Activated gamma-delta T cell treated with anti-CD3 and anti-CD28 coated beads, Interleukin-2, amount 50 U/mL, for 16 hours (primary cell): ENCODE measurements around the gene LIAS.
"Not testable (repeated sequence)": the region's sequence is repeated elsewhere in the genome, so short reads cannot be mapped to it uniquely, and the experiment has no call there.

Experiments used
- DNase-seq: peaks from one replicate; pipeline ENCODE4 v3.0.0-alpha.2; 2020; ENCODE audit warnings: low read depth

LIAS gene

DNA sequence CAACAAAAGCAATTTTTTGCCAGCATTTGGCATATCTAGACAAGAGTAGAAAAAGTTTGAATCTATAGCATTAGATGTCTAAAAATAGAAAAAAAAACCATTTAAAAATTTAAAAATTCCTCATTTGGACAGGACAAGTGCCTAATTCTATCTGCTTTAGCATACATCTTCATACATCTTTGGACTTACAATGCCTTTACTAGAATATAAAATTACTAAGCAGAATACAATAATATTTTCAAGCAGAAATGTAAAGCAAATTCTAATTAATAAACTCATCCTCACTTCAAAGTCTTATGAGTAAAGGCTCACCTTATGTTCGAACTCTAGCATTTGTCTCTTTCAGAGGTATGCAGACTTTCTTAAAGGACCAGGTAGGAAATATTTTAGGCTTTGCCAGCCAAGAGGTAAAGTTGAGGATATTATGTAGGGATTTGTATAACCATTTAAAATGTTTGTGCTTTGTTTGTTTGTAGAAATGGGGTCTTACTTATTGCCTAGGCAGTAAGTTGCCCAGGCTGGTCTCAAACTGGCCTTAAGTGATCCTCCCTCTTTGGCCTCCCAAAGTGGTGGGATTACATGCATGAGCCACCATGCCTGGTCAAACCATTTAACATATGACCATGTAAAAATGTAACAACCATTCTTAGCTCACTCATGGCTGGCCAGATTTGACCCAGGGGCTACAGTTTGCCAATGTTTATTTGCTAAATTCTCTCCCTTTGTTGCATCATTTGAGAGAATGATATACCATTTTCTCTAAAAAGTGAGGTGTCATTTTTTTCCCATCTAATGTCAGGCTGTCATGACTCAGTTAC, 39.3 kb downstream of the LIAS start:
- no peak for DNase-seq

DNA sequence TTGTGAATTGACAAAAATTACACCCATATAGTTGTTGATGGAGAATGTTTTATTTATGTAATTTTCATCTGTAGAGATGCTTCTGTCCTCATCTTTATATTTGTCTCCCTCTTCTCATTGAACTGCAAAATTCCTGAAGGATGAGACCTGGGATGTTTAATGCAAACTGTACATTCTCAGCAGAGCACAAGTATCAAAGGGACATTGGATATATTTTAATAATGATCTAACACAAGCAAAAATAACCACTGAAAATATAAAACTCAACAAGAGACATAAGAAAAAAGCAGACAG, 39.8 kb downstream of the LIAS start:
- no peak for DNase-seq

DNA sequence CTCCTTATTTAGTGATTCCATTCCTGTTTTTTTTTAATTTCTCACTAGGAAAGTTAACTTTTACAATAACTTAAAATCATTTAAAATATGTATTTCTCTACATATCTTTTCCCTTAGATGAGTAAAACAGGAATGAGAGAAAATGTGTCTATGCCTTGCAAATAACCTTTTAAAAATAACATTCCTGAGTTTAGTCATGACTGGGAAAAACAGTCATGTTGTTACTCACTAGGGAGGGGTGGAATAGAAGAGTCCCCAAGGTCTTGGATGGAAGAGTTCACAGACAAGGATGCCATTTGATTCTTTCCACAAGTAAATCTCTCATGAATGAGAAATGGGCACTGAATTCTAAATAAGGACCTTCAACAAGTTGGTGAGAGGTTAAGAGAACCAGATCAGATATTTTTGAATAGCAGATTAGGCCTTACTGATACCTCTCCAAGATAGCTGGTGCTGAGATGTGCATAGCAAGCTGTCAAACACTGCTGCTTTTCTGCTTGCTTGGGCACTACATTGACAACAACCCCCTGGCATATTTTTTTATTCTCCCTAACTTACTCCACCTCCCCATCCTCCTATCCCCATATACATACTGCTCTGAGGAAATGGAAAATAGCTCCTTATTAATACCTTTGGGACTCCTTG, 43.3 kb downstream of the LIAS start:
- DNase-seq, result no peak

DNA sequence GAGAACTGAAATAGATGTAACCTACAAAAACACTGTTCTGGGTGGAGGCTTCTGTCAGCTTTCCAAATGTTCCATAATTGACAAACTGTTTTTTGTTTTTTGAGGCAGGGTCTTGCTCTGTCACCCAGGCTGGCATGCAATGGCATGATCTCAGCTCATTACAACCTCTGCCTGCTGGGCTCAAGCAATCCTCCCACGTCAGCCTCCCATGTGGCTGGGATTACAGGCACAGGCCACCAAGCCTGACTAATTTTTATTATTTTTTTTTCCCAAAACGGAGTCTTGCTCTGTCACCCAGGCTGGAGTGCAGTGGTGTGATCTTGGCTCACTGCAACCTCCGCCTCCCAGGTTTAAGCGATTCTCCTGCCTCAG, 43.8 kb downstream of the LIAS start:
- DNase-seq, result not testable (repeated sequence)

DNA sequence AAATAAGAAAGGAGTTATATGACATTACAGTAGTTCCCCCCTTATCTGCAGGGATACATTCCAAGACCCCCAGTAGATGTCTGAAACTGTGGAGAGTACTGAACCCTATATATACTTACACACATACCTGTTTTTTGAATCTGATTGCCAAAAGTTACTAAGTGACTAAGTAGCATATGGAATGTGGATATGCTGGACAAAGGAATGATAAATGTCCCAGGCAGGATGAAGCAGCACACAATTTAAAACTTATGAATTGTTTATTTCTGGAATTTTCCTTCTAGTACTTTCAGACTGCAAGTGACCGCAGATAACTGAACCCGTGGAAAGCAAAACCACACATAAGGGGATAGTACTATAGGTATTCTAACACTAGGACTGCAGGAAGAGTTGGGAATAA, 45.7 kb downstream of the LIAS start:
- DNase-seq, result no peak

DNA sequence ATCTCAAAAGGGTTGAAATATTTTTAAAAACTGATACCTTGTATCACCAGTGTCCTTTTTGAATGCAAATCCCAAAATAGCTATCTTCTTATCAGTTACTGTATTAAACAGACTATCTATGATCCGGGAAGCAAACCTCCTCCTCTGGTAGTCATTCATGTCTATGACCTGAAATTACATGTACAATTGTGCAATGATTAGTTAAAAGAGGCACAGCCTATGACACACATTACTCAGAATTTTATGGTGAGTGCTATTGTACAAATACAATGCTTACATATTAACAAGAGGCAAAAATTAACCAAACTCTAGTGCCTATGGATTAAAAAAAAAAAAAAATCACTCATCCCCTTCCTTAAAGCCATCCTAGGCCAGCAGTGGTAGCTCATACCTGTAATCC, 46.7 kb downstream of the LIAS start:
- DNase-seq, result no peak

DNA sequence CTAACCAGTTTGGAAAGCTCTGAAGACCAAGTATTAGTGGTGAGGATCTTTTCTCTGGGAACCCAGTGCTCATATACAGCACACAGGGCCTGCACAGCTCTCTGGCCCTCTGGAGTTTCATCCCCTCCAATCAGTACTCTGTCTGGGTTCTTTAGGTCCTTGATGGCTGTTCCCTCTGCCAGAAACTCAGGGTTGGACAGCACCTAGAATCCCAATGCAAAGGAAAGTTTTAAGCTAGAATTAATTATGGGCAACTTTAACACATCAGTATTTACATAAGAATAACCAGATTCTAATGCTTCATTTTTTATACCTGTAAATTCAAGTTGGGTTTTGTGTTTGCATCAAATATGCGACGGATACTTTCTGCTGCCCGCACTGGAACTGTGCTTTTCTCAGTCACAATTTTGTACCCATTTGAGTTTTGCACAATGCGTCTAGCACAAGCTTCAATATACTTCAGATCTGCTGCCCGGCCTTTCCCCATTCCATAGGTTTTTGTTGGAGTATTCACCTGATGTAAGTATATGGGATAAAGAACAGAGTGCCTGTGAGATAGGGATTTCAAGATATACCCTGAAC, 51.6 kb downstream of the LIAS start:
- no peak for DNase-seq

DNA sequence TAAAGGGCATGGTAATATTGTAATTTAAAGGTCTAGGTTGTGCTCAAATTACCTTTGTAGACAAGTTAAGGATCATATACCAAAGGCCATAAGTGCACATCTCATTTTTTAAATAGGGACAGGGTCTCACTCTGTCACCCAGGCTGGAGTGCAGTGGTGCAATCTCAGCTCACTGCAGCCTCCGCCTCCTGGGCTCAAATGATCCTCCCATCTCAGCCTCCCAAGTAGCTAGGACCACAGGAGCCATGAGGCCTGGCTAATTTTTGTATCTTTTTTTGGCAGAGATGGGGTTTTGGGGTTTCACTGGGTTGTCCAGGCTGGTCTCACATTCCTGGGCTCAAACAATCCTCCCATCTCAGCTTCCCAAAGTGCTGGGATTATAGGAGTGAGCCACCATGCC, 55.4 kb downstream of the LIAS start:
- not testable (repeated sequence) for DNase-seq

DNA sequence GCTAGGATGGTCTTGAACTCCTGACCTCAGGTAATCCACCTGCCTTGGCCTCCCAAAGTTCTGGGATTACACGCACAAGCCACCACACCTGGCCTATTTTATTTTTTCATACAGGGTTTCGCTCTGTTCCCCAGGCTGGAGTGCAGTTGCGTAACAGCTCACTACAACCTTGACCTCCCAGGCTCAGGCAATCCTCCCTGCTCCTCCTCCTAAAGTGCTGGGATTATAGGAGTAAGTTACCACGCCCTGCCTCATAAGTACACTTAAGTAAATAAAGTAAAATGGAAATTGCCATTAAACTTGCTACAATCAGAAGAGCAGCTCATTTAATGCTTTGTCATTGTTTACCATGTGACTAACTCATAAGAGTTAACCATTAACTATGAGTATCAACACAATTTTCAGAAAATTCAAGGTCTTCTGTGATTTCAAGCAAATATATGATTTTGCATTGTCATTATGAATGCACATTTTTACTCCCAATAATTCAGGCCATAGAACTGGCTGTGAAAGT, 56.1 kb downstream of the LIAS start:
- DNase-seq, result no peak

DNA sequence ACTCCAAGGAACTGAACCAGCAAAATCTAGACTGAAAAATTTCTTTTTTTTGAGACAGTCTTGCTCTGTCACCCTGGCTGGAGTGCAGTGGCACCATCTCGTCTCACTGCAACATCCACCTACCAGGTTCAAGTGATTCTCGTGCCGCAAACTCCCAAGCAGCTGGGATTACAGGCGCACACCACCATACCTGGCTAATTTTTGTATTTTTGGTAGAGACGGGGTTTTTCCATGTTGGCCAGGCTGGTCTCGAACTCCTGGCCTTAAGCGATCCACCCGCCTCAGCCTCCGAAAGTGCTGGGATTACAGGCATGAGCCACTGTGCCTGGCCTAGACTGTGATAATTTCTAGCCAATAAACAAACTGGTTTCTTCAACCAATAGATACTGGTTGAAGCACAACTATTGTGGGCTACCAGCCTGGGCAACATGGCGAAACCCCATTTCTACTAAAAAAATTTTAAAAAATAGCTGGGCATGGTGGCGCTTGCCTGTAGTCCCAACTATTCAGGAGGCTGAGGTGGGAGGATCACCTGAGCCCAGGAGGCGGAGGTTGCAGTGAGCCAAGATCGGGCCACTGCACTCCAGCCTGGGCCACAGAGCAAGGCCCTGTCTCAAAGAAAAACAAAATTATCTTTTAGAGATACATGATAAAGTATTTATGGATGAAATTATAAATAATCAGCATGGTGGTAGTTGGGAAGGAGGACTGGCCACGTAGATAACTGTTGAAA, 57.0 kb downstream of the LIAS start:
- not testable (repeated sequence) for DNase-seq

DNA sequence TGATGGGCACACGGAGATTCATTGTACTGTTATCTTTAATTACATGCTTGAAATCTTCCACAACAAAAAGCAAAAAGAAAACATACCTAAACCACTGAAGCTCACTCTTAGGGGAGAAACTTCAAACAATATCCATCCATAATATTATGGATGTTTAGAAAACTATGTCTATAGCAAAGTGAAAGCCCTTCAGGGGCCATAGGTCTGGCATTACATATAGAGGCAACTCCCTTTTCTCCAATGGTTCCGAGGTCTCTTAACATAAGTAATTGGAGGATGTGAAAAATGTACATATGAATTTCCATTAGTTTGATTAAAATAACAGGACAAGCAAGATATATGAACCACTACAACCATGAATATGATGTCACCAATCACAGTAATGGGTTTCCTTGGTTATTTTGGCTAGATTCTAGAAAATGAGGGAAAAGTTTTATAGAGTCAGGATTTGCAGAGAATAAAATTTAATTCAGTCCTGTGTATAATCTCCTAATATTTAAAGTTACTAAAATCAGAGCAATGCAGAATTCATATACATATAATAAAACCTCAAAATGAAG, 57.6 kb downstream of the LIAS start:
- DNase-seq, result no peak

DNA sequence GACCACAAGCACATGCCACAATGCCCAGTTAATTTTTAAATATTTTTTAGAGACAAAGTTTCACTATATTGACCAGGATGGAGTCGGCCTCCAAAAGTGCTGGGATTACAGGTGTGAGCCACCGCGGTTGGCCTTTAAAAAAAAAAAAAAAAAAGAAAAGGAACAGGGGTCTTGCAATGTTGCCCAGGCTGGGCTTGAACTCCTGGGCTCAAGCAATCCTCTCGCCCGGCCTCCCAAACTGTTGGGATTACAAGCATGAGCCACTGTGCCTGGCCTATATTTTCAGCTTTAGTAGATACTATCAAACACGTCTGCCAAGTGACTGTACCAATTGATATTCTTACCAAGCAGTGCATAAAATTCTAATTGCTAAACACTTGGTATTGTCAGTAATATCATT, 59.6 kb downstream of the LIAS start:
- DNase-seq, result no peak

DNA sequence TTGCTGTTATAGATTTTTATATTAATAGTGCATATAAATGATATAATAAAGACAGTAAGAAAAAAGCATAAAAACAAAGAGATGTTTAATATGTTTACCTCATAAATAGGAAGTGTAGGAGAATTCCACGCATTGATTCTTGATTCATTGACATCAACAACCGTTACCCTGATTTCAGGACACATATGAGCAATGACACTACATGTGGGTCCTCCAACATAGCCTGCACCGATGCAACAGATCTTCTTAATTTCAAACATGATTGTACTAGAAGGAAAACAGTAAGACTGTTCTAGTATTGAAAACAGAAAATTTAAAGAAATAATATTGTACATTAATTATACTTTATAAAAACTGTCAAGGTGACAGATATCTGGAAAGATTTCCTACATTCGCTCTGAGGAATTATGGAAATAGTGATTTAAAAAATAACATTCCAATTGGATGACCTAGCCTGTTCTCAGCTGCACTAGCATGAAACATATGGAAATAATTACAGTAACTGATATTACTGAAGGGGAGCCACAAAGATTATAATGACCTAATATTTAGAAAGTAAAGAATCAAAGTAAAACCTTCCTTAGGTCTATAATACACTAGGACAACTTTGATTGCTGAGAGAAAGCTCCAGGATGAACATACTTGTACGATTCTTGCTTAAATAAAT, 62.5 kb downstream of the LIAS start:
- no peak for DNase-seq

DNA sequence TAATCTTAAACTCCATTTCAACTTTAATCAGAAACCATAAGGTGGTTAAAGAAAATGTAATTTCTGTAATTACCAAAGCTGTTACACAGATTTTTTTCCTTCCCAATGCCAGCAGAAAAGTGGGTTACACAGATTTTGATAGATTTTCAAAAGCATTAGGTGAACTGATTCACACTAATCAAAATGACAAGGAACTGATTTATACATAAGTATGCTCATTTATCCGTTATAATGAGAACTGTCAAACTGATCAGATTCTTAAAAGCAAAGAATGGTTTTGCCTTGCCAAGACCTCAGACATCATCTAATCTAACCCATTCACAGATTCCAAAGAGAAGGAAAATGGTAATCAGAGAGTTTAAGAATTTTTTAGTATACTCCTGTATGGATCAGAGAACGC, 63.2 kb downstream of the LIAS start:
- no peak for DNase-seq

DNA sequence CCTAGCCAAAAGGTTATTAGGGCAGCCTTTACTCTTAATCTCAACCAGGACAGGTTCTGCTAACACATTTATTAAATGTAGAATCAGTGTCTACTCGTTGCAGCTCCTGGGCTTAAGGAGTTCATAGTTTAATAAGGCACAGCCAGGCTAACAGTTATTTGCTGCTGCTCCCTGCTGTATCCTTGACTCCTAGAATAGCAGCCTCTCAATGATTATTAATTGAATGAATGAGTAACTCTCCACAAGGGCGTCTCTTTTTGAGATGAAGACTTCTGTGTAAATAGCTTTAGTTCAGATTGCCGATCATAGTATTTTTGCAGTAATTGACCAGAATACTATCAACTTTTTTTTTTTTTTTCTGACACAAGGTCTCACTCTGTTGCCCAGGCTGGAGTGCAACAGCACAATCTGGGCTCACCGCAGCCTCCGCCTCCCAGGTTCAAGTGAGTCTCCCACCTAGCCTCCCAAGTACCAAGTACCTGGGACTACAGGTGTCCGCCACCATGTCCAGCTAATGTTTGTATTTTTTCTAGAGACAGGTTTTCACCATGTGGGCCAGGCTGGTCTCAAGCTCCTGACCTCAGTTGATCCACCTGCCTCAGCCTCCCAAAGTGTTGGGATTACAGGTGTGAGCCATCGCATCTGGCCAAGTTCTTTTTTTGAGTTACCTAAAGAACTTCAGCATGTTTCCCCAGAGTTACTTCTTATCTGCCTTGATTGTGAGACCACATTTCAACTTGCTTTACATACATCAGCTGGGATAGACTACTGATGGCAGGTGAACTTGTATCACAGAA, 65.5 kb downstream of the LIAS start:
- DNase-seq, result no peak

DNA sequence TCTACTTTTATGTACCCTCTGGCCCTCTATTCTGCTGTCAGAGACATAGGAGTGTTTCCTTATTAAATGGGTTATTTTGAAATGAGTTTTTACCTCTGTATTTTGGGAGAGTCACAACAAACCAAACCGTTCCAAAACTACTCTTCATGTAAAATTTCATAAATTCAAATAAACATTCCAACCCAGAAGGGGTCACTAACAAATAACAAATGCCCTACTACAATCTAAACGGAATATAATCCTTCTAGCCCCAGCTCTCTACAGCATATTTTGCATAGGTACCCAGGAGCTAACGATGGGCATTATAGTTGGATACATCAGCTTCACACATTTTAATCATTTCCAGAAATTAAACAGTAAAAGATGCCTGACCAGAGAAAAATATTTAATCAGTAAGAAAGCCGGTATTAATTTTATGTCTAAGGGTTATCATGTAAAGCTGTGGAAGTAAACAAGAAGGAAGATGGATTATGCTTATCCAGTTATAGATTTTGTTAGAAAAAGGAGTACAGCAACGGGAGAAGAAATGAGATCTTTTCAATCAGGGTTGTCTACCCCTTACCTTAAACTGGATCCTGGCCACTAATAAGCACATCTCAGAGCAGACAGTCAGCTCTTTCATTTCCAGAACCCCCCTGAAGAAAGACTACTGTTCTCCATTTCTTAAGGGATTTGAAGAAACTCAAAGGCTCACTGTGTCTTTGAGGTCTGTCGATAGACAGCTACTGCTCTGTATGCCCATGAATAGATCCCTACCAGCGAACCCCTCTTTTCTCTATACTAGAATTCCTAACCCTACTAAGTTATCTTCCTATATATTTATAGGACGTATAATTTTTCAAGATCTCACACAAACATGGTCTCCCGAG, 67.2 kb downstream of the LIAS start:
- no peak for DNase-seq

DNA sequence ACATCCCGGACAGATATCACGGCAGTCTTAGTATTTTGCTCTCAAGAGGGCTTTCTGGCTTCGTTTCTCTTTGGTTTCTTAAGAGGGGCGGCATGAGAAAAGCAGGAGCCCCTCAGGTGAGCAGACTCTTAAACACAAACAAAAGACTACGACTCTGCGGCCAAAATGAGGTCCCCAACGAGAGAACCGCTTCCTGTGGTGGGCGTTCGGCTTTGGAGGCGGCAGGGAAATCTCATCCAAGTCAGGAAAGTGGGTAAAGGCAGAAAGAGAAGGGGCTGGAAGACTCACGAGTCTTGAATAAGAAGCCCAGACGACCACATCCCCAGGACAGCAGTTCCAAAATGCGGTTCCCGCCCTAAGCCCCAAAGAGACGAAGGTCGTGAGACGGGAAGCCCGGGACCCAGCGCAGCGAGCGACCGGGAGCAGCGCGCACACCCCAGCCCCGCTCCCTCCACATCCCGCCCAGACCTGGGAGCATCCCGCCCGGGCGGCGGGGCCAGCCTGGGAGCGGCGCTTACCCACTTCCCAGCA, 68.0 kb downstream of the LIAS start:
- DNase-seq, result peak; percentile 13

DNA sequence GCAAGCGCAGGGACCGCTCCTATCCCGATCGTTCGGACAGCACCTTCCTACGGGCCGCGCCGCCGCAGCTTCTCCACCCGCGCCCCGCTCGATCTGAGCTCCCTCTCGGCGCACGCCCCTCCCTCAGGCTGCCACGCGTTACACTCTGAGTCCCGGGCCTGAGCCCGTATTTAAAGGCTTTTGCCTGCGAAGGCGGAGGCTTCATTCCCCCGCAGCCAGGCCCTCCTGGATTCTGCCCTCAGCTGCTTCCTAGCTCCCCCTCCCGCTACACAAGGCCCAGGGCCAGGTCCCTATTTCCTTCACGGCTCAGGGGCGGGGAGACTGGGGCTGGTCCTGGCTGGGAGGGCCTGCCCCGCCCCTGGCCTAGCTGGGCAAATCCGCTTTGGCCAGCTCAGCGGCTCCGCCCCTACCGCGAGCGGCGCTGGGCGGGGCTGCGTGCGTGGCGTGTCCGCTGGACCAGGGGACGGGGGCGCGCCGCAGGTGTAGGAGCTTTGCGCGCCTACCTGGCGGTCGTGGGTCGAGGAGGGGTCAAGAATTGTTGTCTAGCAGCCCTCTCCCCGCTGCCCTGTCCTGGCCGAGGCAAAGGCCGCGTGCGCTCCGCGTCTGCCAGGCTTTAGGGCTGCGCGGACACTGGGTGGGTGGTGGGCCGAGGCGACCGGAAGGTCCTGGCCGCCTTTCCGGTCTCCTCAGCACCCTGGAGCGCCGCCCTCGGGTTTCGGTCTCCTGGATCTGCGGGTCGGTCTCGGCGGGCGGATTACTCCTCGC, 68.6 kb downstream of the LIAS start, which contains the start of gene UGDH:
Gene UGDH, minus strand, starts transcription at position 144 of the 765 bp plus-strand sequence. CDS start 5,927 bp downstream, outside the sequence.
- peak; percentile 83 for DNase-seq

DNA sequence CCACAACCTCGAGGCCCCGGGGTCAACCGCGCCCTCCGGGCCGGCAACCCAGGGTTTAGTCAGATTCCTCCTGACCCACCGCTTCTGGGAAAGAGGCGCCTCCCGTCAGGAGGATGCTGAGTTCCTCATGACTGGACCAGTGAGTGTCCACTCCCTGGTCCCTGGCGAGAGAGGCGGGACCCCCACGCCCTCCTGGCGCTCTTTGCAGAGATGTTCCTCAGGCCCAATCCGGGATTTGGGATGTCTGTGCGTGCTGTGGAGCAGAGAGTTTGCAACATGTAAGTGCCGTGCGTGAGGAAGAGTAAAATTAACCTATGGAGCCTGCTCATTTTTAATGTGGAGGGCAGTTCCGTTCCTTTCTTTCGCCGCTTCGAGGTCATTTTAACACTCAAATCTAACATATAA, 69.2 kb downstream of the LIAS start:
- DNase-seq, result no peak
